Activated CD8-positive, alpha-beta memory T cell treated with anti-CD3 and anti-CD28 coated beads for 24 hours (primary cell): Measurements from ENCODE around the gene STK11.

ENCODE experiments used
- DNase-seq: peaks from one replicate; pipeline ENCODE4 v3.0.0-alpha.2; 2020

Gene STK11

GRCh38 chr19:1210227-1210538 is 4.6 kb downstream of the STK11 start:
- DNase-seq, result no peak

DNA sequence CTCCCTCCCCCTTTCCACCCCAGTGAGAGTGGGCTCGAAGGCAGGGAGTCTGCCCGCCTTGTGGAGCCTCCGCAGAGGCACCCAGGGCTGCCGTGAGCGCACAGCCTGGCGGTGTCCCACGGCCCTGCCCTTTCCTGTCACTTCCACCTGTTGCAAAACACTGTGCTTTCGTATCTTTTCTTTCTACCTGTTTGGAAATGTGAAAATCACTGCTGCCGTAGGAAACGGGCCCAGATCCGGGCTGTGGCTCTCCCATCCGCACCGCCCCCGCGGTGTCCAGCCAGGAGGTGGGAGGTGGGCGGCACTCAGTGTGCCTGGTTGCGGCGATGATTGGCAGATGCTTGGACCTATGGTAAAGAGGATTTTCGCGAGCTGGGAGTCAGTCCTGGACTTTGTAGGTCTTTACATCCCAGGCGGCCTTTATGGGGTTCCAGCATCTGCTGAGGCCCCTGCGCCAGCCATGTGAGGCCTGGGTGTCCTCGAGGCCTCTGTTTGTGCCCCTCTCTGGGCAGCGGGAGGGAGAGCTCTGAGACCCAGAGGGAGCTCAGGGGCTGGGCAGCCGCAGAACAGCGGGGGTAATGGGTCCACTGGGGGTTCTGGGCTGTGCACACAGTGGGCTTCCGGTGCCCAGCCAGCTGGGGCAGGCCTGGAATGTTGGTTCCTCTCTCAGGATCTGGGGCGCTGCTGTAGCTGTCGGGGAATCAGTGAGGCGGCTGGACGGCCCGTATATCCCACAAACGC is 6.1 kb downstream of the STK11 start:
- DNase-seq, result no peak

DNA sequence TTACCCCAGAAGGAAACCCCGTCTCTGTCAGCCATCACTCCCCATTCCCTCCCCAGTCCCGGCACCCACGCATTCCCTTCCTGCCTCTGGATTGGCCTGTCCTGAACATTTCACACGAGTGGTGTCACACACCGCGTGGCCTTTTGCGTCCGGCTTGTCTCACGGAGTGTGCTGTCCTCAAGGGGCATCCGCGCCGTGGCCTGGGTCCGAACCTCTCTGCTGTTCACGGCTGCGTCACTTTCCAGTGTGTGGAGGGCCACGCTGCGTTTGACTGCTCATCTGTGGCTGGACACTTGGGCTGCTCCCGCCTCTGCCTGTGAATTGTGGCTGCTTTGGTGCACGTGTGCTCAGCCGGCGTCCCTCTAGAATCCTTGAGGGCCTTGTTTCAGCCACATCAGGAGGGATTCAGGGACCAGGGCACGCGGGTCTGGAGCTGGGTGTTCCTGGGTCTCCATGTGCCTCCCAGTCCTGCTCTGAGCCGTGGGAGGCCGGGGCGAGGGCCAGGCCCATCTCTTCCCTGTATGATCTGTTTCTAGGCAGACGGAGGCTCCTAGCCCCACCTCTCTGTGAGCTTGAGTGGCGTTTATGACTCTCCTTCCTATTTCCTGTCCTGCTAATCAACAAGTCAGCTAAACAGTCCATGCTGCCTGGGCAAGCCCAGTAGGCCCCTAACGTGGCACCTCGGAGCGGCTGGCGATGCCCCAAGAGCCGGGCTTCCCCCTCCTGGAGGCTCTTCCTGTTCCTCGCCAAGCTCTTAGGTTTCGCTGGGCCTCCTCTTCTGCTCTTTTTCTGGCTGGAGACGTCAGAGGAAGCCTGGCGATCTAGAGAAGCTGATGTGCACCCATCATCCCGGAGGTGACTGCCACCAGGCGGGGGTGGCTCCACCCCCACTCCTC is 8.1 kb downstream of the STK11 start:
- no peak for DNase-seq

- no peak for DNase-seq
These were observed 8.8 kb downstream of the STK11 start for GRCh38 chr19:1214299-1214861.

GRCh38 chr19:1214862-1215731 is 9.5 kb downstream of the STK11 start:
- no peak for DNase-seq

DNA sequence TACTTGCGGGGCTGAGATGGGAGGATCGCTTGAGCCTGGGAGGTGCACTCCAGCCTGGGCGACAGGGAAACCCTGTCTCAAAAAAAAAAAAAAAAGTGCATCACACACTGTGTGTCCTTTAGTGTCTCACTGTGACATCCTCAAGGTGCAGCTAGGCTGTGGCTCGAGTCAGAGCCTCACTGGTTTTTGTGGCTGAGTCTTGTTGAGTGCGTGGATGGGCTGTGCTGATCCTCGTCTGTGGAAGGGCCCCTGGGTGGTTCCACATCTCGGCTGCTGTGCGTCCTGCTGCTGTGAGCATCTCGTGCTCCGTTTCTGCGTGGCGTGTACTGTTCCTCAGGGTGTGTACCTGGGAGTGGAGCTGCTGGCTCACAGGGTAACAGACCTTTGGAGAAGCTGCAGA is 11.2 kb downstream of the STK11 start:
- no peak for DNase-seq

GRCh38 chr19:1217366-1217765 is 11.8 kb downstream of the STK11 start:
- no peak for DNase-seq

GRCh38 chr19:1218751-1219567 is 13.4 kb downstream of the STK11 start:
- DNase-seq, result no peak

DNA sequence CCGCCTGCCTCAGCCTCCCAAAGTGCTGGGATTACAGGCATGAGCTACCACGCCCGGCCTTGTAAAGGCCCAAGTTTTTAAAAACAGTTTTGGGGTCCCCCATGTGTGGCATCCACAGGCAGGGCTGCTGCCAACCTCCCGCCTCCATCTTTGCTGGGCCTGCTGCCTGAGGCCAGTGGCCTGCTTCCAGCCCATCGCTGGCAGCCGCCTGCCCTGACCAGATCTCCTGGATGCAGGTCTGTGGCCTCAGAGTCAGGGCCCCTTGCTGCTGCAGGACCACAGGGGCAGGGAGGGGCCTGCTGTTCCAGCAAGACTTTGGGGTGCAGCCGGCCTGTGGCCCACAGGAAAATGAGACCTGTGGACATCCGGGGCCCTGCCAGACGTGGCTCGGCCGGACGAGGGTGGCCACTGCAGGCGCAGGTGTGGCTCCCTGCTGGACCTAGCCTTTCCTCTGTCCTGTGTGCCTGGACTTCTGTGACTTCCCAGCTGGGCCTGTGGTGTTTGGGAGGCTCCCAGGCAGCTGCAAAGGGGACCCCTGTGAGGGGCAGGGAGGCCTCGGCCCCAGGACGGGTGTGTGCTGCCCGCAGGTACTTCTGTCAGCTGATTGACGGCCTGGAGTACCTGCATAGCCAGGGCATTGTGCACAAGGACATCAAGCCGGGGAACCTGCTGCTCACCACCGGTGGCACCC is 14.4 kb downstream of the STK11 start:
- no peak for DNase-seq

DNA sequence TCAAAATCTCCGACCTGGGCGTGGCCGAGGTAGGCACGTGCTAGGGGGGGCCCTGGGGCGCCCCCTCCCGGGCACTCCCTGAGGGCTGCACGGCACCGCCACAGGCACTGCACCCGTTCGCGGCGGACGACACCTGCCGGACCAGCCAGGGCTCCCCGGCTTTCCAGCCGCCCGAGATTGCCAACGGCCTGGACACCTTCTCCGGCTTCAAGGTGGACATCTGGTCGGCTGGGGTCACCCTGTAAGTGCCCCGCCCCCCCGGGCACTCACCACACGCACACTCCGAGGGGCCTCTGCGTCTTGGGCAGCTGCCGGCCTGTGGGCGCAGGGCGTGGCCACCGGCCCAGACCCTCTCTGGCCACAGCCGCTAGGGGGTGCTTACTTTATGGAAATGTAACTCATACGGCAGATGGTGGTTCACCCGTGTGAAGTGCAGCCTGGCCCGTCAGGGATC is 14.9 kb downstream of the STK11 start:
- DNase-seq, result no peak

- no peak for DNase-seq
These were observed 15.7 kb downstream of the STK11 start for GRCh38 chr19:1220976-1221903.

GRCh38 chr19:1221904-1222255 is 16.3 kb downstream of the STK11 start:
- no peak for DNase-seq

DNA sequence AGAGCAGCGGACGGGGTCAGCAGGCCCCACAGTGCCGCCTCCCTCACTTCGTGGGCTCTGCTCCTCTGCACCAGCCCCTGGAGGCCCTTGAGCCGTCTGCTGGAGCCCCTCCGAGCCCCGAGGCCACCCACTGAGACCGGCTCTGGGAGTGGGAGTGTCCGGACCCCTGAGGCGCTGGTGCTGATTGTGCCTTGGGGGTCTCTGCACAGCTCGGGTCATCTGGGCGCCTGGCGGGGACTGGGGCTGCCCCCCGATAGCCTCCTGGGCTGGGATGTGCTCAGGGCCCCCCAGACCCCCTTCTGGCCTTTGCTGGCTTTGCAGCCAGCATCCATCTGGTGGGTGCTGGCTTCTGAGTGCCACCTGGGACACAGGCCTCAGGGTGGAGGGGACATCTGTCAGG is 16.8 kb downstream of the STK11 start:
- no peak for DNase-seq

DNA sequence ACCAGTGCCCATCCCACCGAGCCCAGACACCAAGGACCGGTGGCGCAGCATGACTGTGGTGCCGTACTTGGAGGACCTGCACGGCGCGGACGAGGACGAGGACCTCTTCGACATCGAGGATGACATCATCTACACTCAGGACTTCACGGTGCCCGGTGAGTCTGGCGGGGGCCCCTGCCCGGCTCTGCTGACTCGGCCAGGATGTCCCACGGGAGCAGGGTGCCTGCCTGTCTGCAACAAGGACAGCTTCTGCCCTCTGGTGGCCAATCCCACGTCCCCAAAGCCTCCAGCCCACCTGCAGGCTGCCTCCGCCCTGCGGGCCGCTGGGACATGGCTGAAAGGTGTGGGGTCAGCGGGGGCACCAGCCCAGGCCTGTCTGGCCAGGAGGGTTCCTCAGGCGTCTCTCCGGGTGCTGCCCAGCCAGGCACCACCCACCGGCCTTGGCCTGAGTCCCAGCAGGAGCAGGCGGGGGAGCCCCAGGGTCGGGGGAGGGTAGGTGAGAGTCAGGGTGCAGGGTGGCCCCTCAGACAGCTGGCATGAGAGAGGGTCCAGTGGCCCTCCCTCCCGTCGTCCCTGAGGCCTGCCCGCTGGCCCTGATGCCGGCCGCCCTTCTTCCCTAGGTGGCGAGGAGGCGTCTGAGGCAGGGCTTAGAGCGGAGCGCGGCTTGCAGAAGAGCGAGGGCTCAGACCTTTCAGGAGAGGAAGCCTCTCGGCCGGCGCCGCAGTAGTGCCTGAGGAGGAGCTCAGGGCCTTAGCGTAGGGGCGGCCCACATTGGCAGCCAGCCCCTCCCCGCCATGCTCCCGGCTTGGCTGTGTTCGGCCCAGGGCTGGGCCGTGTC is 17.7 kb downstream of the STK11 start:
- DNase-seq, result no peak

DNA sequence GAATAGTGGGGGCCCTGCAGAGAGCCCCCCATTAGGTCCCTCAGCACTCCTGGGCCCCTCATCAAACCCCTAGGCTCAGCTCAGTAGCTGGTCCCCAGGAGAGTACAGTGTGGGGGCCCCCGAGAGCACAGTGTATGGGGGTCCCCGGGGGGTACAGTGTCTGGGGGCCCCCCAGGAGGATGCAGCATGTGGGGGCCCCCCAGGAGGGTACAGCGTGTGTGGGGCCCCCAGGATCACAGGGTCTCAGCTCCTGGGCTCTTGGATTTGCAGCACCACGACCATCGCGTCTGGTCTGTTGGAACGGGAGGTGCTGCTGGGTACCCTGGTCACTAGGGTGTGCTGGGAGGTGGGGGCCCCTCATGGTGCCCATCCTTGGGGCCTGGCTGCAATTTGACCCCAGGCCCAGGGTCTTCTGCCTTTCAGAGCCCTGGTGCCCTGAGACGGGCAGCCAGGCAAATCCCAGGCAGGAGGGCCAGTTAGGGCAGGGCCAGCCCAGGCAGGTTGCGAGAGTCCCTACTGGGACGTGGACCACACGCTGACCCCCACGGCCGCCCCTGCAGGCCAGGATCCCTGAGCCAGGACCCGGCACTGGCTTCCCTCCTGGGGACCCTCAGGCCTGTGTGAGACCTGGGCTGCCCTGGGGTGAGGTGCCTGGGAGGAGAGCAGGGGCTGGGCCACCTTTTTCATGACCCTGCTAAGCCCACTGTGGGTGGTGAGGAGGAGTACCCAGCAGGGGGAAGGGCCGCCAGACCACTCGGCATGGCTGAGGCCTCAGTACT is 18.7 kb downstream of the STK11 start:
- DNase-seq, result no peak

GRCh38 chr19:1224847-1225246 is 19.3 kb downstream of the STK11 start:
- DNase-seq, result no peak

- DNase-seq, result no peak
These were observed 20.1 kb downstream of the STK11 start for GRCh38 chr19:1225440-1226226.

GRCh38 chr19:1226227-1226518 is 20.6 kb downstream of the STK11 start:
- no peak for DNase-seq
